ENCODE data around the gene NOX4.

DNA sequence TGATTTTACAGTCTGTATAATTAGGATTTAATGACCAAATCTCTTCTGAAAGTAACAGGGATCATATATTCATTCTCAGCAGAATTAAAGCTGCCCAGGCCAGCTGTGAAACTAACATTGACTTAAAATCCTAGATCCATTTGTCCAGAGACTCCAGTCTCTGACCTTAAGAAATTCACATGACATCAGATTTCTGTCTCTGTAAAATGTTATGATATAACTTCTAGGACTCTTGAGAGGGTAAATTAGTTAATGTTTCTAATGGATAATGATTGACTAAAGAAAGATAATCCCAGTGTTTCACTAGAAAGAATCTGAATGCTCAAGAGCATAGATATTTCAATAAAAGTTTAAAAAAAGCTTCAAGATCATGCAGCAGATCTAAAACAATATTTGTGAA is 6.3 kb downstream of the NOX4 start:
- TF ChIP-seq CBX8 (IDR thresholded peaks at IDR 0.05) (no peak), KDM1A (IDR thresholded peaks at IDR 0.05; ENCODE audit: low read depth) (no peak), MAFK (IDR thresholded peaks at IDR 0.05; ENCODE audit: partially characterized antibody) (no peak), CHD2 (IDR thresholded peaks at IDR 0.05; ENCODE audit: low read length, partially characterized antibody) (no peak), REST (IDR thresholded peaks at IDR 0.05) (no peak), POLR2A (IDR thresholded peaks at IDR 0.05; ENCODE audit: low read length) (no peak)

All from A549 (cell line).